Suprapubic skin (tissue), 4 donors: ENCODE measurements around the gene SLC35F1.

Source experiments
- CTCF ChIP-seq, 2 donors: fragments of 200-600 bp in 1 of 2; fragments of 450-650 bp in 1 of 2; sonication (generic) in 1 of 2; IDR thresholded peaks; one replicate each; pipeline ENCODE4 v1.5.1; 2016 to 2019; ENCODE audit warnings: antibody characterized with exemption in 2 of 2, mild to moderate bottlenecking in 1 of 2, moderate library complexity in 1 of 2
- EP300 ChIP-seq: sonication (generic); formaldehyde crosslinking; IDR thresholded peaks from one replicate; pipeline ENCODE4 v1.6.1; 2017; ENCODE audit warnings: antibody characterized with exemption
- POLR2A ChIP-seq, 2 donors: fragments of 450-650 bp; IDR thresholded peaks; one replicate each; pipeline ENCODE4 v1.6.1; 2017; ENCODE audit warnings: antibody characterized with exemption in 2 of 2, mild to moderate bottlenecking in 2 of 2, moderate library complexity in 2 of 2
- POLR2AphosphoS5 ChIP-seq, 3 donors: sonication (generic); formaldehyde crosslinking; IDR thresholded peaks; one replicate each; pipeline ENCODE4 v1.6.1; 2017; ENCODE audit warnings: antibody characterized with exemption in 3 of 3

- TF ChIP-seq POLR2AphosphoS5 (IDR thresholded peaks at IDR 0.05), result no peak
- TF ChIP-seq POLR2A (IDR thresholded peaks at IDR 0.05), result no peak
- no peak for TF ChIP-seq EP300
- TF ChIP-seq CTCF (IDR thresholded peaks at IDR 0.05), result no peak
Observed at GRCh38 chr6:118324116-118324515, 417.1 kb downstream of the SLC35F1 start.
